ENCODE data around the gene CCT4. TPM values are rescaled to one million over a fixed set of nuclear protein-coding genes. Genes with fewer than 3 reads are reported as not detected.

Gene CCT4
- total and polyA plus RNA-seq, 2 experiments from 2014 or later: 333 to 343 TPM

- Histone ChIP-seq H3K27me3 (ENCODE audit: insufficient read depth) (no peaks in the 10 kb centered on the region), H2AFZ (no peak overlapping the region), H3K9me2 (ENCODE audit: insufficient read depth) (no peaks in the 10 kb centered on the region), H3K4me1 (ENCODE audit: insufficient read depth) (no peaks in the 10 kb centered on the region), H3K27ac (ENCODE audit: low read depth) (no peak overlapping the region), H3K4me3 (no peak overlapping the region), H3F3A (replicated peaks; ENCODE audit: low read depth) (no peaks in the 10 kb centered on the region), H3K4me2 (no peak overlapping the region), H4K20me1 (replicated peaks; ENCODE audit: insufficient read depth) (no peaks in the 10 kb centered on the region), H3K79me2 (replicated peaks; ENCODE audit: insufficient read depth) (no peaks in the 10 kb centered on the region), H3K36me3 (ENCODE audit: insufficient read depth) (no peaks in the 10 kb centered on the region)
- Mint-ChIP-seq H3K4me3 (no peak overlapping the region), H3K9me3 (no peaks in the 10 kb centered on the region), H3K36me3 (ENCODE audit: low read depth) (peaks cover 26% of the 10 kb centered on the region; the same call in 2 of the 3 replicates), H3K27me3 (ENCODE audit: insufficient read depth, low read depth, poor library complexity) (peaks cover 6% of the 10 kb centered on the region), H3K4me1 (no peaks in the 10 kb centered on the region), H3K27ac (no peak overlapping the region)
- no peak for DNase-seq (ENCODE audit: low spot score)
- TF ChIP-seq POLR2AphosphoS5 (IDR thresholded peaks at IDR 0.05; ENCODE audit: low read depth): no peak
- TF ChIP-seq REST (IDR thresholded peaks at IDR 0.05; ENCODE audit: unreplicated experiment): no peak
- no peak for TF ChIP-seq ZNF331 (CRISPR knock-in tag; IDR thresholded peaks at IDR 0.05; ENCODE audit: low read depth)
- TF ChIP-seq EZH2 (IDR thresholded peaks at IDR 0.05; ENCODE audit: low read depth, unreplicated experiment): no peak
- TF ChIP-seq ZNF114 (CRISPR knock-in tag; IDR thresholded peaks at IDR 0.05): no peak
- TF ChIP-seq CTCF (conservative IDR thresholded peaks at IDR 0.05; ENCODE audit: low read depth in 2 of 2): no peak
- no peak for TF ChIP-seq EZH2phosphoT487 (IDR thresholded peaks at IDR 0.05; ENCODE audit: unreplicated experiment)
- TF ChIP-seq CREB1 (CRISPR knock-in tag; IDR thresholded peaks at IDR 0.05; ENCODE audit: low read depth): no peak
- no peak for TF ChIP-seq STAT1 (IDR thresholded peaks at IDR 0.05; ENCODE audit: unreplicated experiment)
- no peak for TF ChIP-seq ZNF462 (CRISPR knock-in tag; IDR thresholded peaks at IDR 0.05)
- ATAC-seq: no peak
These were observed 53.6 kb downstream of the CCT4 start for GRCh38 chr2:61834893-61835292.

Data from GM23338 (cell line).